ENCODE results near the gene CSF2RB.

The CSF2RB gene

DNA sequence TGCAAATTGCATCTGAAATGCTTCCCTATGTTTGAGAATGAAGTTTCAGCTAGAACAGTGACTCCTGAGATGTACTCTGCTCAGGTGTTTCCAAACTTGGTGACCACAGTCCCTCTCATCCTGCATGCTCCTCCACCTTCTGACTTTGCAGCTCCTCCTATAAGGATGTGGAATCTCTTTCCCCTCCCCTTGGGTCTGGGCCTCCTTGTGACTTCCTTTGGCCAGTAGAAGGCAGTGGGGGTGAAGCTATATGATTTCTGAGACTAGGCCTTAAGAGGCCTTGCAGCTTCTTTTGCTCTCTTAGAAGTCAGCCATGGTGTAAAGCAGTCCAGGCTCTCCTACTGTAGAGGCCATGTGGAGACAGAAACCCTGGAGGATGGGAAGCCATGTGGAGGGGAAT is 50.7 kb downstream of the CSF2RB start:
- Histone ChIP-seq H3K27me3 (ENCODE audit: control insufficient read depth, insufficient read depth, low read length) (no peaks in the 10 kb centered on the region), H3K4me3 (ENCODE audit: low read depth, low read length) (no peak overlapping the region), H3K9me3 (ENCODE audit: control insufficient read depth, low read length) (no peaks in the 10 kb centered on the region), H2AFZ (no peak overlapping the region), H3K27ac (no peak overlapping the region), H3K9ac (no peak overlapping the region), H3K4me1 (no peaks in the 10 kb centered on the region), H3K4me2 (ENCODE audit: low read length) (no peak overlapping the region), H3K79me2 (no peaks in the 10 kb centered on the region), H3K36me3 (ENCODE audit: control insufficient read depth, insufficient read depth, low read length) (no peaks in the 10 kb centered on the region)
- TF ChIP-seq, protein P1, sequence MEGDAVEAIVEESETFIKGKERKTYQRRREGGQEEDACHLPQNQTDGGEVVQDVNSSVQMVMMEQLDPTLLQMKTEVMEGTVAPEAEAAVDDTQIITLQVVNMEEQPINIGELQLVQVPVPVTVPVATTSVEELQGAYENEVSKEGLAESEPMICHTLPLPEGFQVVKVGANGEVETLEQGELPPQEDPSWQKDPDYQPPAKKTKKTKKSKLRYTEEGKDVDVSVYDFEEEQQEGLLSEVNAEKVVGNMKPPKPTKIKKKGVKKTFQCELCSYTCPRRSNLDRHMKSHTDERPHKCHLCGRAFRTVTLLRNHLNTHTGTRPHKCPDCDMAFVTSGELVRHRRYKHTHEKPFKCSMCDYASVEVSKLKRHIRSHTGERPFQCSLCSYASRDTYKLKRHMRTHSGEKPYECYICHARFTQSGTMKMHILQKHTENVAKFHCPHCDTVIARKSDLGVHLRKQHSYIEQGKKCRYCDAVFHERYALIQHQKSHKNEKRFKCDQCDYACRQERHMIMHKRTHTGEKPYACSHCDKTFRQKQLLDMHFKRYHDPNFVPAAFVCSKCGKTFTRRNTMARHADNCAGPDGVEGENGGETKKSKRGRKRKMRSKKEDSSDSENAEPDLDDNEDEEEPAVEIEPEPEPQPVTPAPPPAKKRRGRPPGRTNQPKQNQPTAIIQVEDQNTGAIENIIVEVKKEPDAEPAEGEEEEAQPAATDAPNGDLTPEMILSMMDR (IDR thresholded peaks at IDR 0.05): no peak

DNA sequence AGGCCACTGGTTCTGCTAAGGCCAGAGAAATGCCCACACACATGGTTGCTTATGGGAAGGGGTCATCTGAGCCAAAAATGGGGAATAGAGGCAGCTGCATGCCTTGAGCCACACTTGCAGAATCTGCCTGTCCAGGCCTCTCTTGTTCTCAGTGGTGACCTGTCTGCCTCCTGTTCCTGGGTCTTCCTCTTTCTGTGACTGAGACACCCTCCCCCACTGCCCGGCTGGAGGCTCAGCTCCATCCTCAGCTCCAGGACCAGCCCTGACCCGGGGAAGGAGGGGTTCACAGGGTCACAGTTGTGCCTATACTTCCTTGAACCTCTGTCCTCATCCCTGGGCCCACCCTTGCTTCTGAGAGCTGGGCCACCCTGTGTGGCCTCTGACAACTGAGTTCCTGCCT is 52.3 kb downstream of the CSF2RB start:
- H3K9me3 ChIP-seq (ENCODE audit: control insufficient read depth, low read length): no peaks in the 10 kb centered on the region
- TF ChIP-seq, protein P1 (IDR thresholded peaks at IDR 0.05): no peak
- no peak overlapping the region for H2AFZ ChIP-seq
- no peak overlapping the region for H3K4me2 ChIP-seq (ENCODE audit: low read length)
- H3K79me2 ChIP-seq: no peaks in the 10 kb centered on the region
- no peaks in the 10 kb centered on the region for H3K36me3 ChIP-seq (ENCODE audit: control insufficient read depth, insufficient read depth, low read length)
- H3K27me3 ChIP-seq (ENCODE audit: control insufficient read depth, insufficient read depth, low read length): no peaks in the 10 kb centered on the region
- no peak overlapping the region for H3K9ac ChIP-seq
- H3K4me3 ChIP-seq (ENCODE audit: low read depth, low read length): no peak overlapping the region
- H3K4me1 ChIP-seq: no peaks in the 10 kb centered on the region
- H3K27ac ChIP-seq: no peak overlapping the region

DNA sequence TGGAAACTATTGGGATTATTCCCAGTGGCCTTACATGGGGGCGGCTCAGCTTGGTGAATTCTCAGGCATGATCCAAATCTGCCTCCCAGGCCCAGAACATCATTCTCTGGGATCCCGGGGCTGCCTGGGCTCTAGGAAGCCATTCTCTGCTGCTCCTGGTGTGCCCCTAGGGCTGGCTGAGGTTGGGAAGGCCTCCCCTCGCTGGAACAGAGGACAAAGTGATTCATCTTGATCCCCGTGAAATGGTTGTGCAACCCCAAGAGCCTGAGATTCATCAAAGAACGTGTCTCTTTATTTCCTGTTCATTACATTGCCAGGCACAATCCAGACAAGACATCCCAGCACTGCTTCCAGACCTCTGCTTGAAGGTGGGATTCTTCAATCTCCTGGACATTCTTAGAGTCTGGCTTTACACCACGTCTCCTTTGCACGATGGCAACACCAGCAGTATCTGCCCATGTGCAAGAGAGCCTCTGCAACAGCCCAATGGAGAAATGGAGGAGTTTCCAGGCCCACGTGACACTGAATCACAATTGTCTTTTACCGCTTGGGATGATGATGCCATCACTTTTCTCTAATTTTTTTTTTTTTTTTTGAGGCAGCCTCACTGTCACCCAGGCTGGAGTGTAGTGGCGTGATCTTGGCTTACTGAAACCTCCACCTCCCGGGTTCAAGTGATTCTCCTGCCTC is 53.6 kb downstream of the CSF2RB start:
- Histone ChIP-seq H3K4me3 (ENCODE audit: low read depth, low read length) (no peak overlapping the region), H3K9me3 (ENCODE audit: control insufficient read depth, low read length) (no peaks in the 10 kb centered on the region), H3K9ac (no peak overlapping the region), H3K27ac (no peak overlapping the region), H3K27me3 (ENCODE audit: control insufficient read depth, insufficient read depth, low read length) (no peaks in the 10 kb centered on the region), H3K4me1 (no peaks in the 10 kb centered on the region), H3K79me2 (no peaks in the 10 kb centered on the region), H3K4me2 (ENCODE audit: low read length) (no peak overlapping the region), H3K36me3 (ENCODE audit: control insufficient read depth, insufficient read depth, low read length) (no peaks in the 10 kb centered on the region), H2AFZ (no peak overlapping the region)
- TF ChIP-seq, protein P1 (IDR thresholded peaks at IDR 0.05): no peak

DNA sequence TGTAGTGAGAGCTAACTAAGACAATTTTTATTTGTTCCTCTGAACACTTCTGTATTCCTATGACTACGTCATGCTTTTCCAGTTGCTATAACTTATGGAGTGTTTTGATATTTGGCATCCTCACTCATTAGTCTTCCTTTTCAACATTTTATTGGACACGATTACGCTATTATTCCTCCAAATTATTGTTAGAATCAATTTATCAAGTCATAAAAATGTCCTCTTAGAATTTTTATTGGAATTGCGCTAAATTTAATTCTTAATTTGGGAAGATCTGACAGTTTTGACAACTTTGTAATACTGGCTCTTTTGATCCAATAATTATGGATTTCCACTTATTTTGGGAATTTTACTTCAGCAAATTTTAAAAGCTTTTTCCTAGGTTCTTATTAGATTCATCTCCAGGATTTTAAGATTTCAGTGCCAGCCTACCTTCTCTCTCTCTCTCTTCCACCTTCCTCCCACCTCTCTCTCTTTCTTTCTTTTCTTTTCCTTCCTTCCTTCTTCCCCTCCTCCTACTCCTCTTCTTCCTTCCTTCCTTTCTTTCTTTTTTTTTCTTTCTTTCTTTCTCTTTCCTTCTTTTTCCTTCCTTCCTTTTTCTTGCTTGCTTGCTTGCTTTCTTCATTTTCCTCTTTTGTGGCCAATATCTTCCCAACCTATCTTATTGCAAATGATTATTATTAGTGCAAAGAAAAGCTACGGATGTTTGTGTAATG is 55.0 kb downstream of the CSF2RB start:
- Histone ChIP-seq H3K36me3 (ENCODE audit: control insufficient read depth, insufficient read depth, low read length) (no peaks in the 10 kb centered on the region), H3K9me3 (ENCODE audit: control insufficient read depth, low read length) (no peaks in the 10 kb centered on the region), H3K4me3 (ENCODE audit: low read depth, low read length) (no peak overlapping the region), H3K27me3 (ENCODE audit: control insufficient read depth, insufficient read depth, low read length) (no peaks in the 10 kb centered on the region), H3K79me2 (no peaks in the 10 kb centered on the region), H3K9ac (no peak overlapping the region), H3K4me2 (ENCODE audit: low read length) (no peak overlapping the region), H3K4me1 (no peaks in the 10 kb centered on the region), H3K27ac (no peak overlapping the region), H2AFZ (no peak overlapping the region)
- TF ChIP-seq, protein P1 (IDR thresholded peaks at IDR 0.05): no peak
